Activated CD4-positive, alpha-beta T cell treated with anti-CD3 and anti-CD28 coated beads for 48 hours (primary cell): ENCODE data around the gene CD80.

Experiments
- DNase-seq: peaks from one replicate; pipeline ENCODE4 v3.0.0-alpha.2; 2020

CD80 gene

GRCh38 chr3:119492128-119492527 lies 67.3 kb downstream of the CD80 start:
- no peak for DNase-seq

DNA sequence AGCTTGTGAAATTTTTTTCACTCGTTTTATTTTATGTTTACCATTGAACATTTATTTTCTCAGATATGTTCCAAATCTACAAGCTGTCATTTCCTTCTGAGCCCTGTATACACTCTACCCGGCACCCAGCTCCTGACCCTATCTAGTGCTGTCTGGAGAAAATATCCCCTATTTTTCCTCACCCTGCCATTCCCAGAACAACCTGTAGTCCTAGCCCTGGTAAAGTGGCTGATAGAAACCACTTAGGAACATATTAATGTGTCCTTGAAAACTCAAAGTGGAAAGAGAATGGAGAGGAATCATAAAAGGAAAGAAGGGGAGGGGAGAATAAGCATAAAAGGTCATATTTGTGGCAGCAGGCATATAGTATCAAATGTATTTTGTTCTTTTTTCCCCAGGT lies 69.3 kb downstream of the CD80 start:
- no peak for DNase-seq

GRCh38 chr3:119485563-119485962 lies 73.9 kb downstream of the CD80 start:
- no peak for DNase-seq

DNA sequence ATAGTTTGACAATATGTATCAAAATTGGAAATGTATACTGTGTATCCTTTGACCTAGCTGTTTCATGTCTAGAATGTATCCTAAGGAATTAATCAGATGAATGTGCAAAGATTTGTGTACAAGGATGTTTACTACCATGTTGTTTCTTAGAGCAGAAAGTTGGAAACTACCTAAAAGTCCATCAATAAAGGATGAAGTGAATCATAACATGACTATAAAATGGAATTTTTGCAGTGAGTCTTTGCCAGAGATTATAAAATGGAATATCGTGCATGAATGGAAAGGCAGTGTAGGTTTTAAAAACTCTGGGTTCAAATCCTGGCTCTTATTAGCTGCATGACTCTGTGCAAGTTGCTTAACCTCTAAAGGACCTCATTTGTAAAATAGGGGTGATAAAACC lies 76.3 kb downstream of the CD80 start:
- no peak for DNase-seq

- DNase-seq: no peak
Observed at GRCh38 chr3:119481079-119481478, 78.3 kb downstream of the CD80 start.
